ENCODE measurements around the gene RAB20. TPM values are rescaled to one million over a fixed set of nuclear protein-coding genes. Genes with fewer than 3 reads are reported as not detected.
A peak's percentile ranks its signal among the peaks of the same experiment; 100 is the strongest.
"Not testable (repeated sequence)": the region's sequence is repeated elsewhere in the genome, so short reads cannot be mapped to it uniquely, and the experiment has no call there.

Gene RAB20
- 17.7 TPM for total RNA-seq

DNA sequence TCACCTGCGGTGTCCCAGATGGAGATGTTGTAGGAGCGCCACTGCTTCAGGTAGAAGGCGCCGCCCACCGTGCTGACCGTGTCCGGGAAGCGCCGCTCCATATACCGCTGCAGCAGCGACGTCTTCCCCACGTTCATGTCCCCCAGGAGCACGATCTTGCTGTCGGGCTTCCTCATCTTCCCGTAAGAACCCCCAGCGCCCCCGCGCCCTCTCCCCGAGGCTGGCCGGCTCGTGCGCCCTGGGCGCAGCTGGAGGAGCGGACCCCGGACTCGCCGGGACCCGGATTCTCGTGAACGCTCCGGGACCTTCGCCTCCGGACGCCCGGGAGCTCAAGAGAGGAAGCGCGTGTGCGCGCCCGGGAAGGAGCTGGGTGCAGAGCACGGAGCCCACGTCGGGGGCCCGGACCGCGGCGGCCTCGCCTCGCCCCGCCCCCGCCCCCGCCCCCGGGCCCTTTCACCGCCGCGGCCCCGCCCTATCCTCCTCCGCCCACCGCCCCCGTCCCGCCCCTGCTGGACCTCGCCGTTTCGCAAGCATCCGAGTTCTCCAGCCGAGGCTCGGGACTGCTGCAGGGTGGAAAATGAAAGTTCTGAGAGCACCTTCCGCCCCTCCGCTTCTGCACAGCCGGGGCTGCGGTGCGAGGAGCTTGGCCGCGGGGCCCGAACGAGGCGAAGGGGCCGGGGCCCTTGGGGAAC lies at the start of gene RAB20:
Gene RAB20, minus strand, starts transcription at position 379 of the 692 bp plus-strand sequence. Its CDS starts 203 bp downstream, at position 176.
- TF ChIP-seq CTCF (IDR thresholded peaks at IDR 0.05), result no peak
- intact Hi-C loops (cut with DNase I), result loop anchor here (1.0 to 2.0 kb wide), 4 partner anchors 41 to 151 kb away; partner anchors contain the start of genes ING1 and NAXD
- Histone ChIP-seq H3K4me3 (peak within 1 kb of the TSS; percentile 79 to 82), H3K4me1 (peaks cover 8 to 13% of the 10 kb centered on the region in 2 donors), H3K36me3 (peaks cover 0 to 12% of the 10 kb centered on the region in 2 donors), H3K27me3 (no peaks in the 10 kb centered on the region), H3K27ac (peak within 1 kb of the TSS; percentile 92 to 98), H3K9me3 (no peaks in the 10 kb centered on the region)
- peak; percentile 48 to 92 for DNase-seq (ENCODE audit: low spot score in 2 of 2)

- intact Hi-C loops (cut with DNase I), result no loop called here
- H3K4me3 ChIP-seq, result no peak overlapping the region
- no peak for DNase-seq (ENCODE audit: low spot score in 2 of 2)
These were observed 49.6 kb upstream of the RAB20 start for GRCh38 chr13:110610955-110611595.

DNA sequence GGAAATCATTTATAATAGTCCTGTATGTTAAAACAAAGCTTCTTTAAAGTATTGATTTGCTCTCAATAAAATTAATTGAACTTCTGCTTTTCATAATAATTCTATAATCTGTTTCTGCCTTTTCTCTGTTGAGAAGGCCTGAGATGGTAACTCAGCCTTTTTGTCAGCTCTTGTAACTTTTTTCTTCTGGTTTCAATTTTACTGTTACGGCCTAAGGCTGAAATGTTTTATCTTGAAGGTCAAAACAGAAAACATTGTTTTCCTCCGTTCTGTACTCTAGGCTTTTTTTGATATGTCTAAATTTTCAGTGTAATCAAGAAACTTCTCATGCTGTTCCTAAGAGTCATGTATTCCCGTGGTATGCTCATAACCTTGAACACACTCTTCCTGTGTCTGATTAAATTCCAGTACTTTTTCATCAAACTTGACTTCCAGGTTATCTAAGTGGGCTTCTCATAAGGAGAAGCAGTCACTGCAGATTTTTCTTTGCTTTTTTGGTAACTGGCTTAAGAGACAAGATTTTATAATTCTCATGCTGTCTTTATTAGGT lies 46.2 kb upstream of the RAB20 start:
- intact Hi-C loops (cut with DNase I), result no loop called here
- Histone ChIP-seq H3K36me3 (no peaks in the 10 kb centered on the region), H3K27ac (no peak overlapping the region), H3K9me3 (no peaks in the 10 kb centered on the region), H3K4me1 (no peaks in the 10 kb centered on the region), H3K4me3 (no peak overlapping the region), H3K27me3 (no peaks in the 10 kb centered on the region)
- no peak for TF ChIP-seq CTCF (IDR thresholded peaks at IDR 0.05)
- DNase-seq (ENCODE audit: low spot score in 2 of 2), result no peak

More at GRCh38 chr13:110610955-110611595, 49.6 kb upstream of the RAB20 start:
- no peak for TF ChIP-seq CTCF (IDR thresholded peaks at IDR 0.05)
- Histone ChIP-seq H3K9me3 (no peaks in the 10 kb centered on the region), H3K36me3 (no peaks in the 10 kb centered on the region), H3K4me1 (peaks cover 2 to 4% of the 10 kb centered on the region in 2 donors), H3K27ac (no peak overlapping the region), H3K27me3 (no peaks in the 10 kb centered on the region)

DNA sequence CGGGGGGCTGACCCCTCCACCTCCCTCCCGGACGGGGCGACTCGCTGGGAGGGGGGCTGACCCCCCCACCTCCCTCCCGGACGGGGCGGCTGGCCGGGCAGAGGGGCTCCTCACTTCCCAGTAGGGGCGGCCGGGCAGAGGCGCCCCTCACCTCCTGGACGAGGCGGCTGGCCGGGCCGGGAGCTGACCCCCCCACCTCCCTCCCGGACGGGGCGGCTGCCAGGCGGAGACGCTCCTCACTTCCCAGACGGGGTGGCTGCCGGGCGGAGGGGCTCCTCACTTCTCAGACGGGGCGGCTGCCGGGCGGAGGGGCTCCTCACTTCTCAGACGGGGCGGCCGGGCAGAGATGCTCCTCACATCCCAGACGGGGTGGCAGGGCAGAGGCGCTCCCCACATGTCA lies 44.8 kb upstream of the RAB20 start:
- intact Hi-C loops (cut with DNase I); H3K9me3 ChIP-seq; H3K4me3 ChIP-seq: not testable (repeated sequence)

GRCh38 chr13:110605132-110605531 lies 43.6 kb upstream of the RAB20 start:
- DNase-seq (ENCODE audit: low spot score in 2 of 2), result no peak
- TF ChIP-seq CTCF (IDR thresholded peaks at IDR 0.05), result no peak
- intact Hi-C loops (cut with DNase I), result no loop called here

More for the DNA sequence above, 44.8 kb upstream of the RAB20 start:
- not testable (repeated sequence) for H3K36me3 ChIP-seq; H3K4me1 ChIP-seq; H3K27ac ChIP-seq; DNase-seq (ENCODE audit: low spot score in 2 of 2); H3K27me3 ChIP-seq

GRCh38 chr13:110600980-110601379 lies 39.5 kb upstream of the RAB20 start:
- Histone ChIP-seq H3K27ac (no peak overlapping the region), H3K4me3 (no peak overlapping the region), H3K36me3 (no peaks in the 10 kb centered on the region), H3K9me3 (no peaks in the 10 kb centered on the region), H3K4me1 (no peaks in the 10 kb centered on the region), H3K27me3 (no peaks in the 10 kb centered on the region)
- no peak for DNase-seq (ENCODE audit: low spot score in 2 of 2)
- no peak for TF ChIP-seq CTCF (IDR thresholded peaks at IDR 0.05)
- intact Hi-C loops (cut with DNase I), result no loop called here

More at GRCh38 chr13:110605132-110605531, 43.6 kb upstream of the RAB20 start:
- H3K27ac ChIP-seq, result no peak overlapping the region
- no peaks in the 10 kb centered on the region for H3K9me3 ChIP-seq
- H3K27me3 ChIP-seq, result no peaks in the 10 kb centered on the region
- H3K4me3 ChIP-seq, result no peak overlapping the region
- H3K36me3 ChIP-seq, result no peaks in the 10 kb centered on the region
- no peaks in the 10 kb centered on the region for H3K4me1 ChIP-seq
